GF-D8 (cell line): ENCODE measurements around the gene ATF7.

Source experiments
- DNase-seq: peaks from one replicate; lab custom pipeline; 2025; lab: John Stamatoyannopoulos, UW

Gene ATF7

GRCh38 chr12:53523131-53523530 is 103.1 kb downstream of the ATF7 start:
- DNase-seq = no peak

DNA sequence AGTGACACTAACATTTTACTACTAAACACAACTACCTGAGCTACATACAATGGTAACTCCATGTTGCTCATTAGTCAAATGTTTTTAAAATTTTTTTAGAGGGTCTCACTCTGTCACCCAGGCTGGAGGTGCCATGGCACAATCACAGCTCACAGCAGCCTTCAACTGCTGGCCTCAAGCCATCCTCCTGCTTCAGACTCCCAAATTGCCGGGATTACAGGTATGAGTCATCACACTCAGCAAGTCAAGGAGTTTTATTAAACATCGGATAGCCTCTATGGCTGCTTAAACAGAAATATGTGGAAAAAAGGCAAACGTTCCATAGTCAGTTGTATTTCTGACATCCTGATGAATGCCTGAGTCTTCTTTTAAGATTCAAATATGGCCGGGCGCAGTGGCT is 107.8 kb downstream of the ATF7 start:
- no peak for DNase-seq

DNA sequence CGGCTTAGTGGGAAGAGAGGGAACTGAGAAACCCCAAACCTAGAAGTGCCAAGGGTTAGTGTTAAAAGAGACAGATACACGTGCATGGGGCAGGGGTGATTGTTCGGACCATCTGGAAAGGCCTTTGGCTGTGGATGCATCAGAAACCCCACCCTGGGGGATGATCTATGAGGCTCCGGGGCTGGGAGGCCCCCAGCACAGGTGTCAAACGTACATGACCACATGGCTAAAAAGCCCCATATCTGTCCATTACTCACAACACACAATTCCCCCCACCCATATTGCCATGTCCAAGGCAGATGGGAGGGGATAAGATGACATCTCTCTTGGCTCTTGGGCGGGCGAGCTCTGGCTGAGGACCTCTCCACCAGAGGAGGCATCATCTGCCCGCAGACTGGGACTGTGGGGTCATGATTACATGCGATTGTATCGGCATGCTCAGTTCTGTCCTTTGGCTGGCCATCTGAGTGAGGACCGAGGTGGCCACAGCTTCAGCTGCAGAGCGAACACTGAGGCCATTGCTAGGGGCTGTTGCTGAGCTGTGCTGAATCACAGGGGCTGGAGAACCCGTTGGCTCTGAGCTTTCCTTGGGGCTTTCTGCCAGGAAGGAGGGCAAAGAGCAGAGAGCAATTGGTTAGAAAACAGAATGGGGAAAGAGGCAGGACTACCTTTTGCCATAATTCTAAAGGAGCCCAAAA is 109.3 kb downstream of the ATF7 start:
- no peak for DNase-seq

DNA sequence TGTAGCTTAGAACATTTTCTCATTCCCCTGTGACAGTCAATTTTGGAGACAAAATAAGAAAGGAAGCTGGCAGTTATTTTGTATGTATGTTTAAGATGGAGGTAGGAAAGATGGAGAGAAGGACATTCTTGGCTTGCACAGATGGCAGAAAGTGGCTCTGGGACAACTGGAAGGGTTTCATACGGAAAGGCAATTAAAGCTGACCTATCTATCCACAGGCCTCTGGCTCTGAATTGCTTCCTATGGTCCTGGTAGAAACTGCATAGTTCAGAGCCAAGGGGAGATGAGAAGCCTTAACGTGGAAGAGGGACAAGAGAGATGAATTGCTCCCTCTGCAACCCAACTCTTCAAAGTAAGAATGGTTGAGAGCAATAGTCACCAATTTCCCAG is 110.9 kb downstream of the ATF7 start:
- no peak for DNase-seq

GRCh38 chr12:53514628-53515290 is 111.4 kb downstream of the ATF7 start:
- DNase-seq = no peak

GRCh38 chr12:53513712-53514410 is 112.3 kb downstream of the ATF7 start:
- DNase-seq = no peak

- DNase-seq = no peak
These were observed 115.9 kb downstream of the ATF7 start for GRCh38 chr12:53510181-53510812.

DNA sequence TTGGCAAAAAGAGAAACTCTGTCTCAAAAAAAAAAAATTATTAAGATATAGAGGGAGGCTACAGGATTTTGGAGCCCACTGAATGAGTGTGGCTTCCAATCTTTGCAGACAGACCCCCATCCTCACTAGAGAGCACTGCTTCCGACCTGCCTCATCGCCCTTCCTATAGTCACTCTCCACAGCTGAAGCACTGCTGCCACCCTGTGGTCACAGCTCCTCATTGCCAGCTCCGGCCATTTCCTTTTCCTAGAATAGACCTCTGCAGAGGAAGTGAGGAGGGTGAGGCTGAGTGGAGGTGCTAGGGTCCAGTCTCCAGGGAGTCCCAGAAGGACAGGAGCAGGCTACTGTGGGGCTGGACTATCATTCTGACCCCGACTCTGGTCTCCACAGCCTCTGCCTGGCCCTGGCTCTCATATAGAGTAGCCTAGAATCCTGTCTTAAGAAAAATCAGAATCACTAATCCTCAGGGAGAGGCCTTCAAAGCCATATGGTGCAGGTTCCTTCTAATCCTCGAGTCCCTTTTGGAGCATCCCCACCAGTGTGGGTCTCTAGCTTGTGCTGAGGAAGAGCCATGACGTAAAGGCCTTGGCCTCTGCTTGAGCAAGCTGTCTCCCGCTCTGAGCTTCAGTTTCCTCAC is 117.5 kb downstream of the ATF7 start:
- DNase-seq = peak; percentile 28

GRCh38 chr12:53507603-53507885 is 118.6 kb downstream of the ATF7 start:
- no peak for DNase-seq

GRCh38 chr12:53506881-53507602 is 119.1 kb downstream of the ATF7 start, which contains the start of gene NPFF:
NPFF (minus strand) TSS chr12:53507484; CDS start chr12:53507474, 10 bp downstream.
- no peak for DNase-seq

DNA sequence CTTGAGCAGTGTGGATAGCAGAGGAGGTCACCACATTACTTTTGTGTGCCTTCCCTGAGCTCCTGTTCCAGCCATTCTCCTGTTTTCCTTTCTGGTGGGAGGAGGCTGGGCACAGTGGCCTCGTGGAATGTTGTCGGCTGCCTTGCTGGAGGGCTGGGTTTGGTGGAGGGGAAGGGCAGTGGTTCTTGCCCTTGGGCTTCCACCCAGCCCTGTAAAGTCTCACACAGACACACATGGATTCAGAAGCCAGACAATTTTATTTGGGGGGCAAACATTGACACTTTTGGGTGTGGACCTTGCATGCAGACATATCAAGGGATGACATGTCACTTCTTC is 119.8 kb downstream of the ATF7 start:
- DNase-seq = no peak

DNA sequence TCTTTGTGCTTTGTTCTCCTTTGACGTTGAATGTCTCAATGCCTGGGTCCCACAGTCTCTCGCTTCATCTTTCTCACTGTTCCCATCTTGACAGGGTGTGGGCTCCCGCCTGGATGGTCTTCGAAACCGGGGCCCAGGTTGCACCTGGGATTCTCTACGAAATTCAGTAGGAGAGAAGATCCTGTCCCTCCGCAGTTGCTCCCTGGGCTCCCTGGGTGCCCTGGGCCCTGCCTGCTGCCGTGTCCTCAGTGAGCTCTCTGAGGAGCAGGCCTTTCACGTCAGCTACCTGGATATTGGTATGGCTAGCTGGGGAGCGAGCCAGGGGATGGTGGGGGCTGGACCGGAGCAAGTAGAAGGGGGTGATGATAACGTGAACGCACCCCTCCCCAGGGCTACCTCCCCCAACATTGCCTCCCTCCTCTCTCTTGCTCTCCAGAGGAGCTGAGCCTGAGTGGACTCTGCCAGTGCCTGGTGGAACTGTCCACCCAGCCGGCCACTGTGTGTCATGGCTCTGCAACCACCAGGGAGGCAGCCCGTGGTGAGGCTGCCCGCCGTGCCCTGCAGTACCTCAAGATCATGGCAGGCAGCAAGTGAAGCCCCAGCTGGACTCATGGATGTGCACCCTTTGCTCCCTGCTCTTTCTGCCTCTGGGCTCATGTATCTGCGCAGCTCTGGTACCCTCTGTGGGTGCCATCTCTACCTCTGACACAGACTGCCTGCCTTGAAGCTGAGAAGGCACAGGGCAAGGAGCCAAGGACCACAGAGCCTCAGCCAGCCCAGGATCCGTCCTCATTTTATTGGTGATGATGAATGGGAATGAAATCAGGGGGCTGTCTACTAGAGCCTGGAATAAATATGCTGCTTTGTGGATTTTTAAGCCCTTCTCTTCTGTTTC is 120.4 kb downstream of the ATF7 start:
- no peak for DNase-seq

- DNase-seq = no peak
These were observed 121.1 kb downstream of the ATF7 start for GRCh38 chr12:53505086-53505485.

DNA sequence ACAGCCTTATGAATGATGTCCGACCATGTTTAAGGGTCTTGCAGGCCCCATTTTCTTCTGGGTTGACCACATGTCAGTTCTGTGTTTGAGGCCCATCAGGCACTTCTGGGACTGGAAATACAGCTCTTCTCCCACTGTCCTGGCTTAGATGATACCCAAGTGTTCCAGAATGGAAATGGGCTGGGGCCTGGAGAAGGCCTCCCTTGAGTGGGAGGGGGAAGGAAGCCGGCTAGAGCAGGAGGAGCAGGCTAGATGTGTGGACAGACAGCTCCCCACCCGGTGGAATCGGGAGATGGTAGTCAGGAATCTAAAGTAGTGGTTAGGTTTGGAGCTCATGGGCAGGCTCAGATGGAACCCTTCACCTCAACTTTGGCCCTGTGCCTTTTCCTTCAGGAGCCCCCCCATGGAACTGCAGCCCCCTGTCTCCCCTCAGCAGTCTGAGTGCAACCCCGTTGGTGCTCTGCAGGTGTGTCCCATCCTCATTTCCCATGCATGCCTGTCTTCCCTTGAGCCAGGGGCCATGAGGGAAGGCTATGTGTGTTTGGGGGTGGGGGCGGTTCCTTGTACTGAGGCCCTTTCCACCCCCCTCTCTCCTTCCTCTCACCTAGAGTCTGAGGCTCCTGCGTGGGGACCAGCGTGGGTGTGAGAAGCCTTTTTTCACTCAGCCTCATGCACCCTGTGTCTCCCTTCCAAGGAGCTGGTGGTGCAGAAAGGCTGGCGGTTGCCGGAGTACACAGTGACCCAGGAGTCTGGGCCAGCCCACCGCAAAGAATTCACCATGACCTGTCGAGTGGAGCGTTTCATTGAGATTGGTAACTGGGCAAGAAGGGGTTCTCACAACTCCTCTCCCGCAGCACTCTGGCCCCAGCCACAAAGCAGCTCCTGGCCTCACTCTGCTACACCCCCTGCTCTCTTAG is 121.9 kb downstream of the ATF7 start:
- DNase-seq = no peak

DNA sequence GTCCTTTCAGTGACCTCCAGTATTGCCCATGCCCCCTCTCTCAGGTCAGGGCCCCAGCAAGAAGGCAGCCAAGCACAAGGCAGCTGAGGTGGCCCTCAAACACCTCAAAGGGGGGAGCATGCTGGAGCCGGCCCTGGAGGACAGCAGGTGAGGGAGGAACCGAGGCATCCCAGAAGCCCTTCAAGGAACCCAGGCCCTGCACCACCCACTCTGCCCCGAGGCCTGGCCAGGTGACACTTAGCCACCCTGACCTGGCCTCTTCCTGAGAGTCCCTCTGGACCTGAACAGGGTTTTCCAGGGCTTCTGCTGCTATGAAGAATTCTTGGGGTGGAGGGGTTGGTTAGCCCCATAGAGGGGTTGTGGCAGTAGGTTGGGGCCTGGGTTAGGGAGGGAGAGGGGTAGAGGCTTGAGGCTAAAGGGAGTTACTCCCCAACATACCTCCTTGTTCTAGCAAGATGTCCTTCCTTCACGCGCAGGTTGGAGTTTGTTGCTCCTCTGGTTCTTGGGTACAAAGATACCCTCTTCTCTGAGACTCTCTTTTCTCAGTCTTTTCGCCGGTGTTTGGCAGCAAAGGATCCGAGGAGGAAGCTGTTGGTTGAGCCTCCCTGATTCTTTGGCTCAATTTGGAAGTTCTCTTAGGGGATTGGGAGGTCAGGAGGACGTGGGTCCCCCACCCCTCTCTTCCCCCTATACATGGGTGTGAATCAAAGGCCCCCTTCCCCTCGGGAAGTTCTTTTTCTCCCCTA is 123.0 kb downstream of the ATF7 start:
- DNase-seq = no peak

DNA sequence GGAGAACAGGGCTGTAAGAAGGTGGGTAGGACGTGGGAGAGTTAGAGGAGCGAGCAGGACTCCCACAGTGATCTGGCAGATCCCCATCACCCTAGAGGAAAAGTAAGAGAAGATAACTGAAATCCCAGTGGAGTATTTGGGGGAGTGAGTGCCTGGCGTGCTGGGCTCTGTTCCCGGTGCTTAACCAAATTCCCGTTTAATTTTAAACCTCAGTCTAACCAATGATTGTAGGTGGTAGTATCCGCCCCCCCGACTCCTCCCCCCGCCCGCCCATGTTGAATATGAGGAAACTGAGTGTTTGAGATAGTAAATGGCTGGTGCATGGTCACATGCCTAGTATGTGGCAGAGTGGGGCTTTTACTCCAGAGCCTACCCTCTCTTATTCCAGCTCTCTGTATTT is 123.9 kb downstream of the ATF7 start:
- DNase-seq = no peak

DNA sequence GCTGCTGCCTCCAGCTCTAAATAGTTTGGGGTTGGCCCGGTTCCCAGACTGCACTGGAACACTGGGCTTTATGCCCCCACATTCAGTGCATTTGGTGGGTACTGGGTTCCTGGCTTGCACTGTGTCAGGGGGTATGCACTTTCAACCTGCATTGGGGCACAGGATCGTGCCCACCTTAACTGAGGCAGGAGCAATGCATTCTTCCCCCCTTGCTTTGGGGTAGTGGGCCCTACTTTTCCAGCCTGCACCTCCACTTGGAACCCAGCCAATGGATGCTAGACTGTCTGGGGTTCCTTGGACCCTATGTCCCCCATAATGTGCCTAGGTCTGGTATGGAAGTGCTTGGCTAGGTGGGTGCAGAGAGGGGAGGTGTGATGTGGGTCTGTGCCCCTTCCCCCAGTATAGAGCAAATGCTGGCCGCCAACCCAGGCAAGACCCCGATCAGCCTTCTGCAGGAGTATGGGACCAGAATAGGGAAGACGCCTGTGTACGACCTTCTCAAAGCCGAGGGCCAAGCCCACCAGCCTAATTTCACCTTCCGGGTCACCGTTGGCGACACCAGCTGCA is 124.5 kb downstream of the ATF7 start:
- no peak for DNase-seq

DNA sequence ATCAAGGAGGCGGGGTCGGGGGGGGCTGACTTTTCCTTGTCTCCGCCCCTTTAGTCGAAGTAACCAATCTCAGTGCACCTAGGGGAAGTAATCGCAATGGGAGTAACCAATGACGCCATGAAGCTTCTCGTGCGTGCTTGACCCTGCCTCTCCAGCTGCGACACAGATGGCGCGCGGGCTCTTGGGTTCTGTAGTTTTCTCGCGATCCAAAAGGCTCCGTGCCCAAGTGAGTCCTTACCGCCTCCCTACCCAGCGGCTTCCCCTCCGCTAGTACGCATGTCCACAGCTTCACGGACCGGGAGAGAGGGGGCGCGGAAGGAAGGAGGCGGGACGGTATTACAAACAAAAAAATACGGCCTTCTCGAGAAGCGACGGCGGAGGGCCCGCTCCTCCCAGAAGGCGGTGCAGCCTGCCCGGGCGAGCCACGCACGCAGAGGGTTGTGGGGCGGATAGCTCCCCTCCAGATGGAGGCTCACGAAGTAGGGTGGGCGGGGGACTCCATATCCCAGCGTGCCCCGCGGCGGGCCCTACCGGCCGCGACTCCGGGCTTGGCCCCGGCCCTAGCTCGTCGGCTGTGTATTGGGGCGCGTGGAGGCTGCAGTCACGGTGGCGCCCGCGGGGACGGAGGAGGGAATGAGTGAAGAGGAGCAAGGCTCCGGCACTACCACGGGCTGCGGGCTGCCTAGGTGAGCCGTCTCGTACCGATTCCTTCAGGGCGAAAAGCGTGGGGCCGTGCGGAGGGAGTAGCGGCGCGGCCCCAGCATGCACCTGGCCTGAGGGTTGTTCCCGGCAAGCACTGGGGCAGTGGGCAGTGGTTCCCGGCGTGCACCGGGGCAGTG is 125.2 kb downstream of the ATF7 start, which contains the start of gene TARBP2:
TARBP2 (plus strand) TSS at position 508 of the 839 bp plus-strand sequence; CDS start at position 634, 126 bp downstream.
- DNase-seq = peak; percentile 99
